Hypothalamus (tissue), 51 donors: Measurements from ENCODE around the gene ZNF746.

ENCODE experiments used
- DNase-seq, 51 donors: peaks; one replicate each; lab custom pipeline; 2025; lab: John Stamatoyannopoulos, UW

ZNF746 gene

DNA sequence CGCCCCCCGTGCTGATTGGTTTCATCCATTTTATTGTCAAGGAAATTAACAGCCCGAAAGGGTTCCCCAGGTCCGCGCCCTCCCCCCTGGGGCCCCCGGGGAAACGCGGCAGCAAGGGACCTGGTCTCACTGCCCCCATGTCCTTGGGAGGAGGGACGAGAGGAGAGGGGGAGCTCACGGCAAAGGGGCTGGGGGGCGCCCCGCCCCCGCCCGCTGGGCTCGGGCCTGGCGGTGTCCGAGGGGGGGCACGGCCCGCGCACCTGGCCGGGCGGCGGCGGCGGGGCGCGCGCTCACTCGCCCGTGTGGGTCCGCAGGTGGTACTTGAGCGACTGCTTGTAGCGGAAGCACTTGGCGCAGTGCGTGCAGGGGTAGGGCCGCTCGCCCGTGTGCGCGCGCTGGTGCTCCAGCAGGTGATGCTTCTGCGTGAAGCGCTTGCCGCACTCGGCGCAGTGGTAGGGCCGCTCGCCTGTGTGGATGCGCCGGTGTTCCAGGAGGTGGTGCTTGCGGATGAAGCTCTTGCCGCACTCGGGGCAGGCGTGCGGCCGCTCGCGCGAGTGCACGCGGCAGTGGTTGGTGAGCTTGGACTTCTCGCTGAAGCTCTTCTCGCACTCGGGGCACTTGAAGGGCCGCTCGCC lies 66.0 kb downstream of the ZNF746 start:
- no peak for DNase-seq

DNA sequence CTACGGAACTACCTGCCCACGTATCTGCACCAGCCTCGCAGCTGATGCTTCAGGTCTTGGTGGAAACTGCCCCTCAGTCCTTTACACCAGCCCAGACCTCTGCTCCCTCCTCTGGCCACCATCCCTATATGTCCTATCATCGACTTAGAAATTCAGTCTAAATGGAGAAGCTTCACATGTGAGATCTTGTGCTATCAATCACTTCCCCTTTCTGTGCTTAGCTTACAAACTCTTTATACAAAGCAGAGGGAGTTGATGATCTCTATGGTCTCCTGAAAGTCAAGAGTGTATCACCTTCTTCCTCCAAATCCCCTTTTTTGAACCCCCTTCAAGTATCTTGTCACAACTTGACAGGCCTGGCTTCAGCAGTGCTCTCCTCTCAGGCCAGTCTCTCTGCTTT lies 67.4 kb downstream of the ZNF746 start:
- DNase-seq: no peak

DNA sequence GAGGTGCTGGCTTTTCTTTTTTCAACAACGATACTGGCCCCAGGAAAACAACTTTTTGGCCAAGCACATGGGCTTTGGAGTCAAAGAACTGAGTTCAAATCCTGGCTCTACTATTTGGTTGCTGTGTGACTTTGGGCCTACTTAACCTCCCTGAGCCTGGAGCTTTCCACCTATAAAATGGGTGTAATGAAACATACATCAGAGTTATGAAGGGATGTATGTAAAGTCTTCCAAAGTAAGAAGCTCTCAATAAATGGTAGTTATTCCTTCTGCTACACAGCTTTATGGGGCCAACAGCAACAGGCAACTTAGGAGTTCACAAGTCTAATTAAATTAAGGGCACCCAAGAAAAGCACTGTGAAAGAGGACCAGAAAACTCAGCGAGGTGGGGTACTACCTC lies 69.7 kb downstream of the ZNF746 start:
- DNase-seq: no peak

DNA sequence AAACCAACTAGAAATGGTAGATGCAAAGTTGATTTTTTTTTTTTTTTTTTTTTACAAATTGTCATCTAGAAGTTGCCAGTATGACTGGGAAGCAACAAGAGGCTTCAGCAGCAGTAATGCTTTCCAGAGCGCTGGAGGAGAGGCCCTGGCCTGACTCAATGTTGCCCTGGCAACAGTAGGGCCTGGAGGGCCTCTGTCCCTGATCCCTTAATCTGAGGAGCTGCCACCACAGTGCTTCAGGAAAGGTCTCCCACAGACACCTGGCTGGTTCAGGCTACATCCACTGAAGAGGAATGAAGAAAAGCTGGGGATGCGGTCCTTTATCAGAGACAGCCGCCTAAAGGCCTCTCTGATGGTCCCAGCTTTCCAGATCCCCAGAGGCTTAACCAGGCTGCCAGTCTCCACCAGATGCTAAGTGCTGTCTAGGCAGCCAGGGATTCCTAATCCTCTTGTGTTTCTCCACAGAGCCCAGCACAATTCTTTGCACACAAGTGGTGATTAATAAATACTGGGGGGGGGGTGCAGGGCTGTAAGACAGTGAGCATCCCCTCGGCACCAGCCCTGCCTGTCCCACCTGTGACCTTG lies 70.4 kb downstream of the ZNF746 start:
- DNase-seq: peak in 9 of 51 donors; percentile 19 to 51 (median 26)

DNA sequence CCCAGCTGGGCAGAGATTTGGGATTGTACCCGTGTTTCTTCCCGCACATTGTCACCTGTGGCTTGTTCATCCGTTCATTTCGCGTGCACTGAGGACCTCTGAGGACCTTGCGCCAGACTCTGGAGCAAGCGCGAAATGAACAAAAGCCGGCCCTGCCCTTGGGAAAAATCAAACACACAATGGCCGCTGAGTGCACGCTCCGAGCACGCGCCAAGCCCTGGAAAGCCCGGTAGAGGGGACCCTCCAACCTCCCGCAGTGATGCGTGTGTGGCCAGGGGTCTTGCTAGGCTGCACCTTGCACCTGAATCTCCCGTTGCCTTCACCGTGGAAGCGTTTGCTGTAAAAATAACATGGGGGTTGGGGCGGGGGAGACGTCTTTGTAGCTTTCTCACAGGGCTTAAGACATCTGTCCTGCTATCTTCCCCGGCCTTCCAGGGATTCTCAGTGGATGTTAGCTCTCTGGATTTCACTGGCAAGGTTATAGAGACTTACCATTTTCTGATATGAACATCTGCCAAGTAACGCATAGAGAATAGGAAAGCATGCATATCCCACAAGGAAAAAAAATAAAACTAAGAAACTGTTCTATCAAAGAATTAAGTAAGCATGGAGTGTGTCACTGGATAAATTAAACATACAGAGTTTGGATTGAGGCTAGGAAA lies 74.0 kb downstream of the ZNF746 start:
- DNase-seq: peak in 1 of 51 donors; percentile 4

DNA sequence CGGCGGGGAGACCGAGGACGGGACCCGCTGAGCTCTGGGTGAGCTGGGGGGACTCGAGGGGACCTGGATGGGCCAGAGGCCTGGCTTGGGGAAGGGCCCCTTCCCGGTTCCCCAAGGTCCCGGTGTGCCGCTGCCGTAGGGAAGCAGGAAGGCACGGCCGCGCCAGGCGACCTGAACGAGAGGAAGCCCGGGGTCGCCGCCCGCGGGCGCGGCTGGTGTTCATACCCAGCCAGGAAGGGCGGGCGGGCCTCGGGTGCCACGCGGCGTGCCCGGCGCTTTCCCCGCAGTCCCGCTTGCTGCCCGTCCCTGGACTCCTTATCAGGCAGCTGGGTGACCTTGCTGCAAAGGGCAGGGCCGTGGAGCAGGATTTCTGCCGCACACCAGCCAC lies 74.7 kb downstream of the ZNF746 start:
- peak in 2 of 51 donors; percentile 20 to 44 for DNase-seq
